ENCODE data around the gene CEP72.

The CEP72 gene

DNA sequence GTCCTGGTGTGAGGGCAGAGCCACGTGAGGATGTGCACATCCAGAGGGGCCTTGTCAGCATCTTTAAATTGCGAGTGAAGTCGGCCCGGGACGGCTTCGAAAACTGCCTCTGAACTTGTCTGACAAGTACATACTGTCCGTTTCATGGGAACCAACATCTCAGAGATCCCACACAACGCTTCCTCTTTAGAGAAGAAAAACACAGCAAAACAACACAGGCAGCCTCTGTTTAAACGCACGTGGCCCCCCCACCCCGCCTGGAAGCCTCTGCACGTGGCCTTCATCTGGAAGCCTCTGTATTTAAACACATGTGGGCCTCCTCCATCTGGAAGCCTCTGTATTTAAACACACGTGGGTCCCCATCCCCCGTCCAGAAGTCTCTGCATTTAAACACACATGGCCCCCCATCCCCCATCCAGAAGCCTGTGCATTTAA lies 29.2 kb downstream of the CEP72 start:
- TF ChIP-seq, protein P1, sequence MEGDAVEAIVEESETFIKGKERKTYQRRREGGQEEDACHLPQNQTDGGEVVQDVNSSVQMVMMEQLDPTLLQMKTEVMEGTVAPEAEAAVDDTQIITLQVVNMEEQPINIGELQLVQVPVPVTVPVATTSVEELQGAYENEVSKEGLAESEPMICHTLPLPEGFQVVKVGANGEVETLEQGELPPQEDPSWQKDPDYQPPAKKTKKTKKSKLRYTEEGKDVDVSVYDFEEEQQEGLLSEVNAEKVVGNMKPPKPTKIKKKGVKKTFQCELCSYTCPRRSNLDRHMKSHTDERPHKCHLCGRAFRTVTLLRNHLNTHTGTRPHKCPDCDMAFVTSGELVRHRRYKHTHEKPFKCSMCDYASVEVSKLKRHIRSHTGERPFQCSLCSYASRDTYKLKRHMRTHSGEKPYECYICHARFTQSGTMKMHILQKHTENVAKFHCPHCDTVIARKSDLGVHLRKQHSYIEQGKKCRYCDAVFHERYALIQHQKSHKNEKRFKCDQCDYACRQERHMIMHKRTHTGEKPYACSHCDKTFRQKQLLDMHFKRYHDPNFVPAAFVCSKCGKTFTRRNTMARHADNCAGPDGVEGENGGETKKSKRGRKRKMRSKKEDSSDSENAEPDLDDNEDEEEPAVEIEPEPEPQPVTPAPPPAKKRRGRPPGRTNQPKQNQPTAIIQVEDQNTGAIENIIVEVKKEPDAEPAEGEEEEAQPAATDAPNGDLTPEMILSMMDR (IDR thresholded peaks at IDR 0.05) = no peak
- Histone ChIP-seq H3K4me1 (ENCODE audit: control insufficient read depth in 1 of 2, insufficient read depth in 1 of 2, low read depth in 1 of 2, low read length in 1 of 2) (no peaks in the 10 kb centered on the region), H3K27ac (no peak overlapping the region), H3K36me3 (peaks cover 83% of the 10 kb centered on the region), H3K27me3 (no peaks in the 10 kb centered on the region), H3K9me3 (no peaks in the 10 kb centered on the region), H3K4me3 (ENCODE audit: low read depth in 1 of 2, low read length in 1 of 2) (no peak overlapping the region)

DNA sequence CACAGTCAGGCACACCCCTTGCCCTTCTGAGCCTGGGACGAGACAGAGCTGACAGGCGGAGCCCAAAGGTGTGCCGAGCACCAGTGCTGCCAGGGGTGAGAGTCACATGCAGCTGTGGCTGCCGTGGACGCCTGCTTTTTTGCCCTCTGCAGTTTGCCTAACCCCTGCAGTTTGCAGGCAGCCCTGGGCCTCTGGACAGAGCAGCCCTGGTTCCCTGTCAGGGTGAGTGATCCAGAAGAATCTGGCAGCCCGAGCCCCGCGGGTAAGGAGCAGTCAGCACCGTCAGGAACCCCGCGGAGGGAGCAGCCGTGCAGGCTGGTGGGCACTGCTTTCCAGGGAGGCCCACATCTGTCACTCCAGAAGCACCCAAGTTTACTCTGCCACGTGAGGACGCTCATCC lies 30.3 kb downstream of the CEP72 start:
- H3K9me3 ChIP-seq = no peaks in the 10 kb centered on the region
- H3K27me3 ChIP-seq = no peaks in the 10 kb centered on the region
- TF ChIP-seq, protein P1 (IDR thresholded peaks at IDR 0.05) = no peak
- no peaks in the 10 kb centered on the region for H3K4me1 ChIP-seq (ENCODE audit: control insufficient read depth in 1 of 2, insufficient read depth in 1 of 2, low read depth in 1 of 2, low read length in 1 of 2)
- no peak overlapping the region for H3K27ac ChIP-seq
- peaks cover 85% of the 10 kb centered on the region for H3K36me3 ChIP-seq
- no peak overlapping the region for H3K4me3 ChIP-seq (ENCODE audit: low read depth in 1 of 2, low read length in 1 of 2)

DNA sequence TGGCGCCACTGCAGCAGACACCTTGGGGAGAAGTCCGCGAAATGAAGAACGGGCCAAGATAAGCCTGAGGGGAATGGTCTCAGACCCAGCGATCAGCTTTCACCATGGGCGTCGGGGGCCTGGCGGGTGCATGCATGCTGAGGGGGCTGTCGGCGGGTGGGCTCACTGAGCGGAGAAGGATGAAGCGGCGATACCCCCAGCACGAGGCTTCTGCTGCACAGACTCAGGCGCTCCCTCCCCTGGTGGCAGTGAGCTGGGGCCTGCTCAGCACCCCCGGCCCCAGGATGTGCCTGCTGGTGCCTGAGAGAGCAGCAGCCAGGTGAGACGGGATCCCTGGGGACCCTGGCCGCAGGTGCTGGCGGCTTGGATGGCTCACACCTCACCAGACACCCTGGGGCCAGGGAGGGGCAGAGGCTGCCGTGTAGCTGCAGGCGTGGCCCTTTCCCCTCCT lies 31.2 kb downstream of the CEP72 start:
- Histone ChIP-seq H3K27me3 (no peaks in the 10 kb centered on the region), H3K27ac (no peak overlapping the region), H3K4me3 (ENCODE audit: low read depth in 1 of 2, low read length in 1 of 2) (no peak overlapping the region), H3K9me3 (no peaks in the 10 kb centered on the region), H3K4me1 (ENCODE audit: control insufficient read depth in 1 of 2, insufficient read depth in 1 of 2, low read depth in 1 of 2, low read length in 1 of 2) (no peaks in the 10 kb centered on the region), H3K36me3 (peaks cover 81% of the 10 kb centered on the region)
- TF ChIP-seq, protein P1 (IDR thresholded peaks at IDR 0.05) = no peak

DNA sequence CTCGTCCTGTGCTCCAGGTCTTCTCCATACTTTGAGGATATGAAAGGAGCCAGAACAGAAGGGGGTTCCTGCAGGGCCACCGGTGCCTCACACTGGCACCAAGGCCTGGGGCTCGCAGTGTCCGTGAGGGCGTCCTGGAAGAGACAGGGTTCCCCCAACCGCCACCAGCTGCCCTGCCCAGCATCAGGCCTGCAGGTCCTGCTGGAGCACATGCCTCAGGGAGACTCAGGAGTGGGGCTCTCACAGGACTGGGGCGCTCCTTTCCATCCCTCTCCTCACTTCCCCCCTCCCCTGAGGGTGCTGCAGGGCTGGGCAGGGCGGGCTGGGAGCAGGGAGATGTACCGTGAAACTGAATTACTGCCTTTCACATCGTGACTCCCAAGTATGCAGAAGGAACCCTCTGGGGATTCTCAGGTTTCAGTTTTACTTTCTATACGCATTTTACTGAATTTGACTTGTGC lies 31.7 kb downstream of the CEP72 start:
- TF ChIP-seq, protein P1 (IDR thresholded peaks at IDR 0.05) = no peak
- no peak overlapping the region for H3K4me3 ChIP-seq (ENCODE audit: low read depth in 1 of 2, low read length in 1 of 2)
- no peaks in the 10 kb centered on the region for H3K27me3 ChIP-seq
- peaks cover 77% of the 10 kb centered on the region for H3K36me3 ChIP-seq
- no peaks in the 10 kb centered on the region for H3K9me3 ChIP-seq
- H3K27ac ChIP-seq = no peak overlapping the region
- H3K4me1 ChIP-seq (ENCODE audit: control insufficient read depth in 1 of 2, insufficient read depth in 1 of 2, low read depth in 1 of 2, low read length in 1 of 2) = no peaks in the 10 kb centered on the region

DNA sequence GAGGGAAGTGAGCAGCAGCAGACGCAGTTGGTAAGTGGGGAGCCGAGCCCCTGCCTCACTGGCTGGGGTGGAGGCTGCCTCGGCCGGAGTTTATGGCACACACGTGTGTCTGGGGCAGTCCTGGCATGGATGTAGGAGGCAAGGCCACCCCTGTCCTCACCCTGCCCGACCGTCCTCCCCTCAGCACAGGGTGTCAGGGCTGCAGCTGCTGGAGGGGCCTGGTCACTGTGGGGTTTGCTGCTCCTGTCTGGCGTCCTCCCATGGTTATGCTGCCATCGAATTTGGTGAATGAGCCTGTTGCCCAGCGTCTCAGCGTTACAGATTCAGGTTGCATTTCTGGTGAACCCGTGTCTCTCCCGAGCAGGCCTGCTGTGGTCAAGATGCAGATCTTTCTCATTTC lies 32.4 kb downstream of the CEP72 start:
- Histone ChIP-seq H3K27ac (no peak overlapping the region), H3K4me3 (ENCODE audit: low read depth in 1 of 2, low read length in 1 of 2) (no peak overlapping the region), H3K27me3 (no peaks in the 10 kb centered on the region), H3K36me3 (peaks cover 70% of the 10 kb centered on the region), H3K9me3 (no peaks in the 10 kb centered on the region), H3K4me1 (ENCODE audit: control insufficient read depth in 1 of 2, insufficient read depth in 1 of 2, low read depth in 1 of 2, low read length in 1 of 2) (no peaks in the 10 kb centered on the region)
- TF ChIP-seq, protein P1 (IDR thresholded peaks at IDR 0.05) = no peak

DNA sequence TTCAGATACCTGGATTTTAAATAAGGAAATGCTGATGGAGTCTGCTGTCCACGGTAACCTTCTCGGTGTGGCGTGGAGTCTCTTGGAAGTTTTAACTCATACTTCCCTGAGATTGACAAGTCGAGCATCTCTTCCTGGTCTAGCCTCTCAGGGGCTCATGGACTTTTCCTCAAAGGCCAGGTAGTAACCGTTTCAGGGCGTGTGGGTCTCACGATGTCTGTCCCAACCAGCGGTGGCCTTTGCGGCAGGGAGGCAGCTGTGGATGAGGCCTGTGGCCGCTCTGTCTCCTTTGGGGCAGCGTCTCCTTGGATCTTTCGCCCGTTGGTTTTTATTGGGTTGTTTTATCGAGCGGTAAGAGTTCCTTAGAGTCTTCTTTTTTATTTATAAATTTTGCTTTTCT lies 32.8 kb downstream of the CEP72 start:
- no peaks in the 10 kb centered on the region for H3K9me3 ChIP-seq
- no peaks in the 10 kb centered on the region for H3K27me3 ChIP-seq
- peaks cover 65% of the 10 kb centered on the region for H3K36me3 ChIP-seq
- no peak overlapping the region for H3K4me3 ChIP-seq (ENCODE audit: low read depth in 1 of 2, low read length in 1 of 2)
- no peaks in the 10 kb centered on the region for H3K4me1 ChIP-seq (ENCODE audit: control insufficient read depth in 1 of 2, insufficient read depth in 1 of 2, low read depth in 1 of 2, low read length in 1 of 2)
- no peak overlapping the region for H3K27ac ChIP-seq
- TF ChIP-seq, protein P1 (IDR thresholded peaks at IDR 0.05) = no peak
